IPS-15b (cell line): ENCODE results near the gene RASGEF1C.
"Not testable (repeated sequence)": the region's sequence is repeated elsewhere in the genome, so short reads cannot be mapped to it uniquely, and the experiment has no call there.

ENCODE experiments used
- H3K27me3 ChIP-seq: one replicate; pipeline ENCODE4 v1.6.1; 2013; ENCODE audit warnings: low read length; ENCODE audit not compliant: control insufficient read depth, insufficient read depth
- H3K36me3 ChIP-seq: one replicate; pipeline ENCODE4 v1.6.1; 2013; ENCODE audit warnings: low read length; ENCODE audit not compliant: control insufficient read depth, insufficient read depth
- H3K4me1 ChIP-seq: one replicate; pipeline ENCODE4 v1.6.1; 2013; ENCODE audit warnings: mild to moderate bottlenecking, low read length; ENCODE audit not compliant: control insufficient read depth, insufficient read depth
- H3K4me3 ChIP-seq: one replicate; pipeline ENCODE4 v1.5.1; 2013; ENCODE audit warnings: low read depth, low read length
- H3K9ac ChIP-seq: one replicate; pipeline ENCODE4 v1.6.1; 2013; ENCODE audit warnings: low read depth, mild to moderate bottlenecking, low read length
- H3K9me3 ChIP-seq: one replicate; pipeline ENCODE4 v1.6.1; 2013; ENCODE audit warnings: mild to moderate bottlenecking, low read length; ENCODE audit not compliant: control insufficient read depth, insufficient read depth

The RASGEF1C gene

GRCh38 chr5:180210077-180210476 is 1.1 kb upstream of the RASGEF1C start:
- H3K27me3 ChIP-seq: peaks cover 21% of the 10 kb centered on the region
- not testable (repeated sequence) for H3K4me1 ChIP-seq, H3K4me3 ChIP-seq, H3K36me3 ChIP-seq, H3K9ac ChIP-seq, H3K9me3 ChIP-seq

GRCh38 chr5:180208435-180209081 is 453 bp downstream of the RASGEF1C start:
- H3K4me1 ChIP-seq: peaks cover 3% of the 10 kb centered on the region
- H3K36me3 ChIP-seq: no peaks in the 10 kb centered on the region
- peaks cover 21% of the 10 kb centered on the region for H3K27me3 ChIP-seq
- peak overlapping the region; percentile 49 for H3K4me3 ChIP-seq
- no peak overlapping the region for H3K9ac ChIP-seq
- H3K9me3 ChIP-seq: no peaks in the 10 kb centered on the region

- no peaks in the 10 kb centered on the region for H3K36me3 ChIP-seq
- H3K27me3 ChIP-seq: peaks cover 21% of the 10 kb centered on the region
- no peak overlapping the region for H3K9ac ChIP-seq
- no peaks in the 10 kb centered on the region for H3K9me3 ChIP-seq
- H3K4me3 ChIP-seq: peak overlapping the region; percentile 49
- H3K4me1 ChIP-seq: peaks cover 3% of the 10 kb centered on the region
These were observed 975 bp downstream of the RASGEF1C start for GRCh38 chr5:180208038-180208434.

- H3K9ac ChIP-seq: no peak overlapping the region
- peak overlapping the region; percentile 49 for H3K4me3 ChIP-seq
- no peaks in the 10 kb centered on the region for H3K9me3 ChIP-seq
- H3K27me3 ChIP-seq: peaks cover 21% of the 10 kb centered on the region
- H3K36me3 ChIP-seq: no peaks in the 10 kb centered on the region
- peaks cover 3% of the 10 kb centered on the region for H3K4me1 ChIP-seq
These were observed 1.4 kb downstream of the RASGEF1C start for GRCh38 chr5:180207593-180207992.

DNA sequence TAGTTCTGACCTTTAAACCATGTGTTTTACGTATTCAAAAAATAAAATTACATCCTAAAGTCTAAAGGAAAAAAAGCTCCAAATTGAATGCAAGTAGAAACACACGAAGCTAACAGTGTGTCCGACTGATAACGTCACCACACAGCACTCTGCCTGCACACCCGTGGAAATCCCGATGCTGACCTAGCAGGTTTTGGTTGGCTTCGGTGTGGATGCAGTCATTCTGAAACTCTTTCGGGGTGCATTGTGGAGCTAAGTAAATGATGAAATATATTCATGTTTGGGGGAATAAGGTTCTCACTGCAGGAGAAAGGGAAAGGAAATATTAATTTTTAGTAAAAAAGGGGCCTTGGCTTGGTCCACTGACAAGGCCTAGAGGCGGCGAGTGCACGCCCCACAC is 2.0 kb downstream of the RASGEF1C start:
- H3K36me3 ChIP-seq: no peaks in the 10 kb centered on the region
- H3K4me1 ChIP-seq: peaks cover 3% of the 10 kb centered on the region
- H3K4me3 ChIP-seq: no peak overlapping the region
- no peaks in the 10 kb centered on the region for H3K9me3 ChIP-seq
- H3K27me3 ChIP-seq: peaks cover 21% of the 10 kb centered on the region
- H3K9ac ChIP-seq: no peak overlapping the region

- H3K27me3 ChIP-seq: peaks cover 21% of the 10 kb centered on the region
- no peaks in the 10 kb centered on the region for H3K9me3 ChIP-seq
- H3K9ac ChIP-seq: no peak overlapping the region
- H3K4me1 ChIP-seq: peaks cover 3% of the 10 kb centered on the region
- no peaks in the 10 kb centered on the region for H3K36me3 ChIP-seq
- no peak overlapping the region for H3K4me3 ChIP-seq
These were observed 3.1 kb downstream of the RASGEF1C start for GRCh38 chr5:180205916-180206315.

DNA sequence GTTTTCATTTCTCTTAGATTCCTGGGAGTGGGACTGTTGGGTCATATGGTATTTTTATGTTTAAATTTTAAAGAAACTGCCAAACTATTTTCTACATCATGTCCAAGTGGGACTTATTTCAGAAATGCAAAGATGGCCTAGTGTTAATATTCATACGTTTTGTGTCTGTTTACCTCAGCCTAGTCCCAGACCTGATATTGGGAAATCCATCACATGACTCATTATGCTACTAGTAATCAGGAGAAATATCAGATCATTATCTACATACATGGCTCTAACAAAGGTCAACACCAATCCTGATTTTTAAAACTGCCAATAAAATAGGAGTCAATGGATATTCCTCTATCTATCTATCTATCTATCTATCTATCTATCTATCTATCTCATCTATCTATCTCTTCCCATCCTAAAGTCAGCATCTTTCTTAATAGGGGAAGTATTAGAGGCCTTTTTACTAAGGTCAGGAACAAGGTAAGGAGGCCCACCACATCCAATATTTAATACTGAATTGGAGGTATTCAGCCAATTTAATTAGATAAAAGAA is 4.7 kb downstream of the RASGEF1C start:
- Histone ChIP-seq H3K36me3 (no peaks in the 10 kb centered on the region), H3K9me3 (no peaks in the 10 kb centered on the region), H3K4me1 (peaks cover 3% of the 10 kb centered on the region), H3K9ac (no peak overlapping the region), H3K27me3 (peaks cover 10% of the 10 kb centered on the region), H3K4me3 (no peak overlapping the region)

DNA sequence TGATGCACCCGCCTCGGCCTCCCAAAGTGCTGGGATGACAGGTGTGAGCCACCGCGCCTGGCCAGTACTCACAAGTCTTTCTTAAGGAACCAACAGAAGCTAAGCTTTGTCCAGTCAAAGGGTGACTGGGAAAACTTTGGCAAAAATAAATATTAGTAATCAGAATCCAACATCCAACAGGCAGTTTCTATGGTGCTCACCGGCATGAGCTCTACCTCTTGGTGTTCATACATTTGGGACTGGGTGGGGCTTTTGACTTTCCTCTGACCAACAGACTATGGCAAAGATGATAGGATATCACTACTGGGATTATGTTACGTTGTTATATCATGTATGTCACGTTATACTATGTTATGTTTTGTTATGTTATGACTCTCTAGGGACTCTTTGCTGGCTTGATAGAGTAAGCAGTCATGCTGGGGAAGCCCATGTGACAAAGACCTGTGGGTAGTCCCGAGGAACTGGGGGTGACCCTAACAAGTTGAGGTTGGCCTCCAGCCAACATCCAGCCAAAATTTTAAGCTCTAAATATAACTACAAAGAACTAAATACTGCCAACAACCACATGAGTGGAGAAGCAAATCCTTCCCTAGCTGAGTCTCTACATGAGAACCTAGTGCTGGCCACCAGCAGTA is 6.0 kb downstream of the RASGEF1C start:
- Histone ChIP-seq H3K4me1 (peaks cover 3% of the 10 kb centered on the region), H3K27me3 (peaks cover 5% of the 10 kb centered on the region), H3K9me3 (no peaks in the 10 kb centered on the region), H3K9ac (no peak overlapping the region), H3K4me3 (no peak overlapping the region), H3K36me3 (no peaks in the 10 kb centered on the region)

DNA sequence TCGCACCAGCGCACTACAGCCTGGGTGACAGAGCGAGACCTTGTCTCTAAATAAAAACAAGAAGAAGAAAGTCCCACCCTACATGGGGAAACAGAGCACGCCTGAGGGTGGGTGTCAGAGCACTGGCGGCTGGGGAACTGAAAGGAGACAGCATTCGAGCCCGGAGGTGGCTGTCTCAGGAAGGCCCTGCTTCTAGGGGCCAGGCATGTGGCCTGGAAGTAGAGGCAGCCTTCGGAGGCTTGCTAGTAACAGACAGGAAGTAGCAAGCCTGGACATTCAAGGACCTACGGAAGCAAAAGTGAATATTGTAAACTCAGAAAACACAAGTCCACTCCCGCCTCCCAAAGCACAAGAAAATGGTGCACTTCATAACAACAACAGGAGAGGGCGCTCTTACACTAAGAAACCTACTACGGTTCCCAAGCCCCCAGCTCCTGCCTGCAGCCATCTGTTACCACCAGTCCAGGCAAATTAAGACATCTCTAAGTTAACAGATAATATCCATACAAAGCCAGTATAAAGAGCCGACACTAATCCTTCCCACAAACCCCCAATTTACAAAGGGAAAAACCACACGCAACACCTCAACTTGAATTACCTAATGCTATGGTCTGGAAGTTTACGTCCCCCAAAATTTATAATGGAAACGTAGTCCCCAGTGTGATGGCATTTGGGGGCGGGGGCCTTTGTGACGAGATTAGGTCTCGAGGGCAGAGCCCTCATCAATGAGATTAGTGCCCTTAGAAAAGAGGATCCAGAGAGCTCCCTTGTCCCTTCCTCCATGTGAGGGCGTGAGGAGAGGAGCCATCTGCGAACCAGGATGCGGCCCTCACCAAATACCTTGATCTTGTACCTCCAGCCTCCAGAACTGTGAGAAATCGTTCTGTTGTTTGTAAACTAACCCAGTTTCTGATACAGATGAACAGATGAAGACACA is 7.7 kb downstream of the RASGEF1C start:
- Histone ChIP-seq H3K27me3 (no peaks in the 10 kb centered on the region), H3K9me3 (no peaks in the 10 kb centered on the region), H3K4me3 (no peak overlapping the region), H3K9ac (no peak overlapping the region), H3K36me3 (no peaks in the 10 kb centered on the region), H3K4me1 (no peaks in the 10 kb centered on the region)

- no peaks in the 10 kb centered on the region for H3K27me3 ChIP-seq
- H3K4me1 ChIP-seq: no peaks in the 10 kb centered on the region
- H3K9ac ChIP-seq: no peak overlapping the region
- H3K4me3 ChIP-seq: no peak overlapping the region
- no peaks in the 10 kb centered on the region for H3K9me3 ChIP-seq
- no peaks in the 10 kb centered on the region for H3K36me3 ChIP-seq
These were observed 9.6 kb downstream of the RASGEF1C start for GRCh38 chr5:180199390-180199789.

GRCh38 chr5:180198208-180198607 is 10.8 kb downstream of the RASGEF1C start:
- no peaks in the 10 kb centered on the region for H3K36me3 ChIP-seq
- no peak overlapping the region for H3K4me3 ChIP-seq
- no peaks in the 10 kb centered on the region for H3K4me1 ChIP-seq
- no peaks in the 10 kb centered on the region for H3K9me3 ChIP-seq
- no peaks in the 10 kb centered on the region for H3K27me3 ChIP-seq
- H3K9ac ChIP-seq: no peak overlapping the region
